GM21786 (cell line): ENCODE measurements around the gene FNDC3B.

Source experiments
- ATAC-seq: cut with Tn5 transposase; IDR thresholded peaks from one replicate; pipeline ENCODE4 v1.9.1; 2021; ENCODE audit not compliant: unreplicated experiment

Gene FNDC3B

GRCh38 chr3:172204716-172205115 lies 165.3 kb downstream of the FNDC3B start:
- ATAC-seq = no peak

GRCh38 chr3:172208586-172209332 lies 169.4 kb downstream of the FNDC3B start:
- ATAC-seq = no peak

GRCh38 chr3:172209333-172210321 lies 170.2 kb downstream of the FNDC3B start:
- no peak for ATAC-seq

GRCh38 chr3:172210355-172210754 lies 171.0 kb downstream of the FNDC3B start:
- ATAC-seq = no peak

- ATAC-seq = no peak
Observed at GRCh38 chr3:172211123-172211522, 171.7 kb downstream of the FNDC3B start.

- no peak for ATAC-seq
Observed at GRCh38 chr3:172213200-172213599, 173.8 kb downstream of the FNDC3B start.

- ATAC-seq = no peak
Observed at GRCh38 chr3:172213904-172214303, 174.5 kb downstream of the FNDC3B start.

- no peak for ATAC-seq
Observed at GRCh38 chr3:172216267-172216666, 176.9 kb downstream of the FNDC3B start.

- no peak for ATAC-seq
Observed at GRCh38 chr3:172216911-172217310, 177.5 kb downstream of the FNDC3B start.

GRCh38 chr3:172217877-172218276 lies 178.5 kb downstream of the FNDC3B start:
- no peak for ATAC-seq

GRCh38 chr3:172218350-172219323 lies 179.3 kb downstream of the FNDC3B start:
- no peak for ATAC-seq

GRCh38 chr3:172219750-172220149 lies 180.4 kb downstream of the FNDC3B start:
- no peak for ATAC-seq

GRCh38 chr3:172221547-172221946 lies 182.2 kb downstream of the FNDC3B start:
- ATAC-seq = no peak

- ATAC-seq = no peak
Observed at GRCh38 chr3:172222478-172223071, 183.2 kb downstream of the FNDC3B start.

GRCh38 chr3:172223870-172224269 lies 184.5 kb downstream of the FNDC3B start:
- no peak for ATAC-seq

GRCh38 chr3:172224560-172225214 lies 185.3 kb downstream of the FNDC3B start:
- no peak for ATAC-seq

GRCh38 chr3:172225215-172225707 lies 185.9 kb downstream of the FNDC3B start:
- no peak for ATAC-seq

GRCh38 chr3:172226831-172227230 lies 187.5 kb downstream of the FNDC3B start:
- no peak for ATAC-seq

GRCh38 chr3:172227340-172228035 lies 188.1 kb downstream of the FNDC3B start:
- ATAC-seq = no peak
